Natural killer cell (primary cell): Measurements from ENCODE around the gene TNIK. TPM values are rescaled to one million over a fixed set of nuclear protein-coding genes. Genes with fewer than 3 reads are reported as not detected.

Source experiments
- ATAC-seq, 3 donors: fragments of 150-1000 bp in 2 of 3; fragments of 200-7000 bp in 1 of 3; cut with Tn5 transposase; 1 replicate in 1 of 3; 2 replicates in 2 of 3; pipeline ENCODE4 v1.10.0; 2021; ENCODE audit warnings: mild to moderate bottlenecking in 2 of 3, moderate library complexity in 2 of 3
- DNase-seq, 2 donors: peaks; one replicate each; pipeline versions ENCODE4 v3.0.0 to v3.0.0-alpha.2; 2013 to 2021; ENCODE audit warnings: mixed read lengths in 1 of 2
- H3K27ac ChIP-seq: one replicate; pipeline ENCODE4 v1.5.1; 2013; ENCODE audit warnings: mild to moderate bottlenecking, low read length
- H3K27me3 ChIP-seq: one replicate; pipeline ENCODE4 v1.6.1; 2013; ENCODE audit warnings: low read length; ENCODE audit not compliant: control insufficient read depth, insufficient read depth
- H3K36me3 ChIP-seq: one replicate; pipeline ENCODE4 v1.6.1; 2013; ENCODE audit warnings: low read length; ENCODE audit not compliant: control insufficient read depth, insufficient read depth
- H3K4me1 ChIP-seq: one replicate; pipeline ENCODE4 v1.6.1; 2013; ENCODE audit warnings: low read length; ENCODE audit not compliant: control insufficient read depth, insufficient read depth
- H3K4me3 ChIP-seq: one replicate; pipeline ENCODE4 v1.5.1; 2013; ENCODE audit warnings: low read length
- H3K9me3 ChIP-seq: one replicate; pipeline ENCODE4 v1.6.1; 2013; ENCODE audit warnings: low read length; ENCODE audit not compliant: control insufficient read depth, insufficient read depth
- H3K27ac Mint-ChIP-seq, 2 donors: one replicate each; pipeline ENCODE4 v1.8.0; 2022; ENCODE audit warnings: mild to moderate bottlenecking in 2 of 2, mixed read lengths in 2 of 2, moderate library complexity in 1 of 2
- H3K27me3 Mint-ChIP-seq, 2 donors: one replicate each; pipeline ENCODE4 v1.8.0; 2022; ENCODE audit warnings: low read depth in 2 of 2, mixed read lengths in 2 of 2
- H3K36me3 Mint-ChIP-seq: one replicate; pipeline ENCODE4 v1.8.0; 2022; ENCODE audit warnings: mixed read lengths
- H3K4me1 Mint-ChIP-seq, 2 donors: one replicate each; pipeline ENCODE4 v1.8.0; 2022; ENCODE audit warnings: mixed read lengths in 2 of 2
- H3K4me3 Mint-ChIP-seq: one replicate; pipeline ENCODE4 v1.8.0; 2022; ENCODE audit warnings: mild to moderate bottlenecking, moderate library complexity, mixed read lengths
- H3K9me3 Mint-ChIP-seq, 2 donors: one replicate each; pipeline ENCODE4 v1.8.0; 2022; ENCODE audit warnings: mixed read lengths in 2 of 2
- CTCF ChIP-seq: fragments of 200-600 bp; IDR thresholded peaks from one replicate; pipeline ENCODE4 v1.8.0; 2022; ENCODE audit warnings: antibody characterized with exemption
- WGBS: methylation state at CpG from one replicate; pipeline ENCODE4 v1.1.7; 2013; ENCODE audit warnings: missing lambda C conversion rate; ENCODE audit not compliant: insufficient coverage; 5-methylcytosine and 5-hydroxymethylcytosine counted together
- intact Hi-C: fragments of 100-400 bp; cut with micrococcal nuclease; formaldehyde crosslinking; loops from one replicate; pipeline ENCODE4 v1.14.2; 2022
- total RNA-seq, 4 donors: library from RNA; stranded (reverse); fragments of 120-200 nt in 1 of 4; gene quantifications; one replicate each; pipeline versions ENCODE4 v1.2.3 to v1.2.4, GENCODE V29; 2013 to 2022

TNIK gene
- total RNA-seq, 3 donors from 2014 or later (not counting 1 experiment from before 2014, with no cell fraction given) = 93.7 to 122 (median 119) TPM

GRCh38 chr3:171193693-171194092 lies 266.5 kb downstream of the TNIK start:
- H3K4me3 ChIP-seq = no peak overlapping the region
- no peak for DNase-seq
- H3K27me3 Mint-ChIP-seq = no peaks in the 10 kb centered on the region
- H3K36me3 ChIP-seq = peaks cover 22% of the 10 kb centered on the region
- peaks cover 12% of the 10 kb centered on the region for H3K36me3 Mint-ChIP-seq
- H3K27ac ChIP-seq = no peak overlapping the region
- no peak overlapping the region for H3K27ac Mint-ChIP-seq
- no peaks in the 10 kb centered on the region for H3K27me3 ChIP-seq
- no peak for TF ChIP-seq CTCF
- H3K4me1 ChIP-seq = no peaks in the 10 kb centered on the region
- no CpG with 5 or more reads among the region's 1 CpG for WGBS
- ATAC-seq = no peak
- H3K4me1 Mint-ChIP-seq = peaks cover 12 to 18% of the 10 kb centered on the region in 2 donors
- no peaks in the 10 kb centered on the region for H3K9me3 Mint-ChIP-seq
- no peak overlapping the region for H3K4me3 Mint-ChIP-seq
- no peaks in the 10 kb centered on the region for H3K9me3 ChIP-seq
- intact Hi-C loops = no loop called here

GRCh38 chr3:171192176-171192854 lies 267.9 kb downstream of the TNIK start:
- intact Hi-C loops = no loop called here
- Histone ChIP-seq H3K36me3 (peaks cover 26% of the 10 kb centered on the region), H3K4me1 (no peaks in the 10 kb centered on the region), H3K4me3 (no peak overlapping the region), H3K9me3 (no peaks in the 10 kb centered on the region), H3K27me3 (no peaks in the 10 kb centered on the region), H3K27ac (no peak overlapping the region)
- H3K36me3 Mint-ChIP-seq = peaks cover 13% of the 10 kb centered on the region
- no peaks in the 10 kb centered on the region for H3K9me3 Mint-ChIP-seq
- no peak overlapping the region for H3K27ac Mint-ChIP-seq
- peaks cover 3 to 7% of the 10 kb centered on the region in 2 donors for H3K4me1 Mint-ChIP-seq
- H3K4me3 Mint-ChIP-seq = no peak overlapping the region
- H3K27me3 Mint-ChIP-seq = no peaks in the 10 kb centered on the region
- WGBS = 76% methylated on average over 2 of the region's 2 CpGs
- ATAC-seq (no peak), DNase-seq (no peak)
- no peak for TF ChIP-seq CTCF

GRCh38 chr3:171190668-171191067 lies 269.5 kb downstream of the TNIK start:
- no peak for ATAC-seq
- intact Hi-C loops = no loop called here
- no peaks in the 10 kb centered on the region for H3K27me3 ChIP-seq
- no peak for DNase-seq
- no peak overlapping the region for H3K4me3 ChIP-seq
- WGBS = no CpG with 5 or more reads among the region's 1 CpG
- no peak for TF ChIP-seq CTCF
- no peaks in the 10 kb centered on the region for H3K27me3 Mint-ChIP-seq
- no peak overlapping the region for H3K4me3 Mint-ChIP-seq
- no peaks in the 10 kb centered on the region for H3K9me3 Mint-ChIP-seq
- H3K9me3 ChIP-seq = no peaks in the 10 kb centered on the region
- no peak overlapping the region for H3K27ac ChIP-seq
- no peaks in the 10 kb centered on the region for H3K4me1 ChIP-seq
- peaks cover 0 to 6% of the 10 kb centered on the region in 2 donors for H3K4me1 Mint-ChIP-seq
- no peak overlapping the region for H3K27ac Mint-ChIP-seq
- H3K36me3 ChIP-seq = peaks cover 26% of the 10 kb centered on the region
- peaks cover 13% of the 10 kb centered on the region for H3K36me3 Mint-ChIP-seq
